HG03571 (cell line): ENCODE measurements around the gene ELFN2.
"Not testable (repeated sequence)": the region's sequence is repeated elsewhere in the genome, so short reads cannot be mapped to it uniquely, and the experiment has no call there.

Source experiments
- ATAC-seq: cut with Tn5 transposase; IDR thresholded peaks from one replicate; pipeline ENCODE4 v1.9.1; 2021; ENCODE audit not compliant: unreplicated experiment

Gene ELFN2

GRCh38 chr22:37411655-37412054 lies 15.6 kb downstream of the ELFN2 start:
- no peak for ATAC-seq

GRCh38 chr22:37410174-37411055 lies 16.9 kb downstream of the ELFN2 start:
- ATAC-seq = no peak

- no peak for ATAC-seq
These were observed 17.7 kb downstream of the ELFN2 start for GRCh38 chr22:37409459-37410050.

GRCh38 chr22:37409031-37409430 lies 18.2 kb downstream of the ELFN2 start:
- no peak for ATAC-seq

GRCh38 chr22:37407856-37408255 lies 19.4 kb downstream of the ELFN2 start:
- ATAC-seq = no peak

- no peak for ATAC-seq
These were observed 20.6 kb downstream of the ELFN2 start for GRCh38 chr22:37406441-37407235.

- no peak for ATAC-seq
These were observed 23.2 kb downstream of the ELFN2 start for GRCh38 chr22:37404091-37404490.

GRCh38 chr22:37403267-37403960 lies 23.9 kb downstream of the ELFN2 start:
- ATAC-seq = no peak

- ATAC-seq = no peak
These were observed 25.1 kb downstream of the ELFN2 start for GRCh38 chr22:37402184-37402506.

GRCh38 chr22:37401401-37402183 lies 25.7 kb downstream of the ELFN2 start:
- no peak for ATAC-seq

- no peak for ATAC-seq
These were observed 26.6 kb downstream of the ELFN2 start for GRCh38 chr22:37400719-37401118.

GRCh38 chr22:37399457-37399856 lies 27.8 kb downstream of the ELFN2 start:
- not testable (repeated sequence) for ATAC-seq

GRCh38 chr22:37397226-37397625 lies 30.1 kb downstream of the ELFN2 start:
- no peak for ATAC-seq

- ATAC-seq = no peak
These were observed 30.7 kb downstream of the ELFN2 start for GRCh38 chr22:37396488-37397084.

GRCh38 chr22:37394341-37394740 lies 32.9 kb downstream of the ELFN2 start:
- no peak for ATAC-seq

- no peak for ATAC-seq
These were observed 33.5 kb downstream of the ELFN2 start for GRCh38 chr22:37393746-37394145.

- ATAC-seq = no peak
These were observed 34.5 kb downstream of the ELFN2 start for GRCh38 chr22:37392721-37393328.

- ATAC-seq = no peak
These were observed 35.6 kb downstream of the ELFN2 start for GRCh38 chr22:37391702-37392101.

GRCh38 chr22:37390075-37390474 lies 37.2 kb downstream of the ELFN2 start:
- no peak for ATAC-seq

- no peak for ATAC-seq
These were observed 38.7 kb downstream of the ELFN2 start for GRCh38 chr22:37388538-37388937.
